Measurements from ENCODE around the gene TFR2. TPM values are rescaled to one million over a fixed set of nuclear protein-coding genes. Genes with fewer than 3 reads are reported as not detected.

The TFR2 gene
- total RNA-seq, 1 experiment from 2014 or later = 11.8 TPM

GRCh38 chr7:100655908-100656674 lies 14.7 kb upstream of the TFR2 start, which contains the start of gene ACTL6B:
Gene ACTL6B, minus strand, starts transcription at chr7:100656448. Its CDS starts 94 bp downstream, at chr7:100656354.
- H4K20me1 ChIP-seq (ENCODE audit: insufficient read depth) = no peaks in the 10 kb centered on the region
- ChIA-PET CTCF (no interaction called here), POLR2A (no interaction called here), RAD21 (ENCODE audit: low non-redundant PET in 1 of 2, low total read pairs in 2 of 2, uncharacterized antibody in 2 of 2, unreplicated experiment in 2 of 2) (no interaction called here)
- H3K36me3 ChIP-seq (ENCODE audit: control insufficient read depth in 1 of 2, insufficient read depth in 2 of 2, low read length in 2 of 2) = no peaks in the 10 kb centered on the region
- H3K4me3 ChIP-seq (replicated peaks in 1 of 2; ENCODE audit: low read depth in 1 of 2, low read length in 2 of 2) = no peak within 1 kb of the TSS
- no TSS peak for BruUV-seq (replicated peaks)
- H3K9me3 ChIP-seq (ENCODE audit: control insufficient read depth in 1 of 2, insufficient read depth in 1 of 2, low read depth in 1 of 2, low read length in 2 of 2) = no peaks in the 10 kb centered on the region
- H3K9me2 ChIP-seq (ENCODE audit: insufficient read depth) = no peaks in the 10 kb centered on the region
- peak; percentile 47; the same call in 1 of the 2 replicates for TF ChIP-seq EGR1 (IDR thresholded peaks at IDR 0.05; ENCODE audit: low read depth)
- no peak for TF ChIP-seq POLR2AphosphoS5 (IDR thresholded peaks at IDR 0.05; ENCODE audit: low read depth, low read length)
- peak; percentile 79 for TF ChIP-seq REST (IDR thresholded peaks at IDR 0.05; ENCODE audit: low read depth)
- H3K27ac ChIP-seq (ENCODE audit: low read depth, low read length) = no peak within 1 kb of the TSS
- H2AFZ ChIP-seq (ENCODE audit: low read depth, low read length, poor library complexity, severe bottlenecking) = no peak within 1 kb of the TSS
- peak; percentile 80 for ATAC-seq
- H3K27me3 ChIP-seq (ENCODE audit: insufficient read depth, low read length) = no peaks in the 10 kb centered on the region
- no peaks in the 10 kb centered on the region for H3K4me1 ChIP-seq (ENCODE audit: control insufficient read depth in 1 of 2, insufficient read depth in 2 of 2, low read length in 2 of 2)
- H3K4me2 ChIP-seq (ENCODE audit: low read length) = no peak within 1 kb of the TSS
- intact Hi-C loops (cut with micrococcal nuclease) = no loop called here
- H3K79me2 ChIP-seq (ENCODE audit: insufficient read depth, low read length) = no peaks in the 10 kb centered on the region
- DNase-seq (ENCODE audit: low read depth, low spot score) = no peak
- H3K9ac ChIP-seq (ENCODE audit: low read length) = no peak within 1 kb of the TSS

All from HCT116 (cell line).